GM12878 (cell line): ENCODE measurements around the gene HOGA1. TPM values are rescaled to one million over a fixed set of nuclear protein-coding genes. Genes with fewer than 3 reads are reported as not detected.

Source experiments
- ATAC-seq: fragments of 200-7000 bp; cut with Tn5 transposase; 3 replicates; pipeline ENCODE4 v1.9.1; 2020; ENCODE audit warnings: mild to moderate bottlenecking, moderate library complexity
- BruUV-seq: library from RNA; stranded (reverse); fragments of 400-500 nt; replicated peaks from 2 replicates; lab custom pipeline; 2021; lab: Mats Ljungman, UMichigan
- CTCF ChIA-PET: fragments of 300-600 bp; sonication (Branson Sonifier 250); formaldehyde crosslinking; extraction: SDS; loops from one replicate; lab custom pipeline; 2021; ENCODE audit warnings: inconsistent platforms; lab: Yijun Ruan, JAX
- POLR2A ChIA-PET: fragments of 350-600 bp; formaldehyde crosslinking; extraction: SDS; loops from one replicate; lab custom pipeline; 2021; ENCODE audit warnings: inconsistent platforms; lab: Charles Lee
- RAD21 ChIA-PET: fragments of 300-600 bp; sonication (Branson Sonifier 250); formaldehyde crosslinking; loops from one replicate; lab custom pipeline; 2023; ENCODE audit warnings: antibody characterized with exemption; ENCODE audit not compliant: unreplicated experiment; lab: Charles Lee
- SMC1A ChIA-PET: fragments of 300-600 bp; sonication (Branson Sonifier 250); formaldehyde crosslinking; loops from one replicate; lab custom pipeline; 2023; ENCODE audit not compliant: unreplicated experiment, uncharacterized antibody; lab: Charles Lee
- DNase-seq: peaks from one replicate; pipeline ENCODE4 v3.0.0-alpha.2; 2011; ENCODE audit warnings: low read depth, low spot score
- FAIRE-seq: peaks from 3 replicates; lab custom pipeline; 2011; peaks lifted over from hg19 to GRCh38; lab: Jason Lieb, UNC
- H2AFZ ChIP-seq: 2 replicates; pipeline ENCODE4 v1.6.0; 2011; ENCODE audit warnings: low read depth, low read length, control low read depth; ENCODE audit not compliant: control insufficient read depth
- H3K27ac ChIP-seq: 2 replicates; pipeline ENCODE4 v1.5.1; 2011; ENCODE audit warnings: control low read depth; ENCODE audit not compliant: control insufficient read depth, insufficient read depth
- H3K27me3 ChIP-seq, 2 experiments: replicated peaks in 1 of 2; 2 replicates each; pipeline versions ENCODE4 v1.6.0 to v1.6.1; 2011; ENCODE audit warnings: low read length in 1 of 2; ENCODE audit not compliant: control insufficient read depth in 2 of 2, insufficient read depth in 2 of 2
- H3K36me3 ChIP-seq, 2 experiments: 2 replicates each; pipeline ENCODE4 v1.5.1; 2011; ENCODE audit warnings: low read length in 1 of 2; ENCODE audit not compliant: control insufficient read depth in 2 of 2, insufficient read depth in 2 of 2
- H3K4me1 ChIP-seq: 2 replicates; pipeline ENCODE4 v1.6.1; 2011; ENCODE audit warnings: mild to moderate bottlenecking, low read length, moderate library complexity, mixed read lengths; ENCODE audit not compliant: control insufficient read depth, insufficient read depth
- H3K4me2 ChIP-seq: 2 replicates; pipeline ENCODE4 v1.6.0; 2011; ENCODE audit warnings: control low read depth; ENCODE audit not compliant: control insufficient read depth, insufficient read depth
- H3K4me3 ChIP-seq: fragments of 200-600 bp; sonication (generic); 2 replicates; pipeline ENCODE4 v1.5.1; 2016
- H3K79me2 ChIP-seq: 2 replicates; pipeline ENCODE4 v1.6.0; 2011; ENCODE audit warnings: low read length; ENCODE audit not compliant: control insufficient read depth, insufficient read depth
- H3K9ac ChIP-seq: 2 replicates; pipeline ENCODE4 v1.8.0; 2011; ENCODE audit warnings: low read length, control low read depth, mixed read lengths; ENCODE audit not compliant: control insufficient read depth, insufficient read depth
- H3K9me3 ChIP-seq: replicated peaks from 3 replicates; pipeline ENCODE4 v1.5.1; 2011; ENCODE audit warnings: mild to moderate bottlenecking, low read length; ENCODE audit not compliant: control insufficient read depth, insufficient read depth
- H4K20me1 ChIP-seq: 2 replicates; pipeline ENCODE4 v1.6.0; 2011; ENCODE audit not compliant: control insufficient read depth, insufficient read depth
- CEBPB ChIP-seq, 2 experiments: fragments of 150-350 bp in 1 of 2; IDR thresholded peaks; 2 replicates each; pipeline ENCODE4 v1.6.1; 2012 to 2014; ENCODE audit warnings: low read depth in 2 of 2, low read length in 2 of 2, borderline replicate concordance in 1 of 2, inconsistent platforms in 1 of 2
- IKZF1 ChIP-seq: fragments of 450-650 bp; conservative IDR thresholded peaks from 2 replicates; pipeline ENCODE4 v1.6.1; 2017; ENCODE audit warnings: antibody characterized with exemption, mild to moderate bottlenecking
- IRF4 ChIP-seq: IDR thresholded peaks from 2 replicates; pipeline ENCODE4 v1.6.1; 2011; ENCODE audit warnings: low read depth, low read length
- JUND ChIP-seq: IDR thresholded peaks from 2 replicates; pipeline ENCODE4 v1.6.1; 2012; ENCODE audit warnings: low read depth, mild to moderate bottlenecking, low read length, improper control_type of control experiment, moderate library complexity
- PML ChIP-seq: IDR thresholded peaks from 2 replicates; pipeline ENCODE4 v1.6.1; 2012; ENCODE audit warnings: low read length, inconsistent platforms
- RELA ChIP-seq: fragments of 450-650 bp; IDR thresholded peaks from 2 replicates; pipeline ENCODE4 v1.8.0; 2014; ENCODE audit warnings: borderline replicate concordance; ENCODE audit not compliant: partially characterized antibody
- SIX5 ChIP-seq: IDR thresholded peaks from 2 replicates; pipeline ENCODE4 v1.6.1; 2011; ENCODE audit warnings: mild to moderate bottlenecking, low read depth, low read length, moderate library complexity; ENCODE audit not compliant: severe bottlenecking
- SMAD1 ChIP-seq: fragments of 450-650 bp; IDR thresholded peaks from 2 replicates; pipeline ENCODE4 v1.6.1; 2018; ENCODE audit warnings: mild to moderate bottlenecking, low read depth; ENCODE audit not compliant: partially characterized antibody
- SMAD5 ChIP-seq: IDR thresholded peaks from 2 replicates; pipeline ENCODE4 v1.6.1; 2016; ENCODE audit warnings: antibody characterized with exemption, low read depth
- SUPT20H ChIP-seq: IDR thresholded peaks from 2 replicates; pipeline ENCODE4 v1.6.1; 2011; ENCODE audit warnings: low read depth, mild to moderate bottlenecking, low read length, moderate library complexity, borderline replicate concordance; ENCODE audit not compliant: control insufficient read depth
- TAF1 ChIP-seq: IDR thresholded peaks from 2 replicates; pipeline ENCODE4 v1.6.1; 2011; ENCODE audit warnings: mild to moderate bottlenecking, low read depth, low read length, borderline replicate concordance
- TARDBP ChIP-seq: IDR thresholded peaks from 2 replicates; pipeline ENCODE4 v1.6.1; 2016; ENCODE audit warnings: borderline replicate concordance
- TBL1XR1 ChIP-seq: IDR thresholded peaks from 2 replicates; pipeline ENCODE4 v1.6.1; 2012; ENCODE audit warnings: low read depth, low read length, improper control_type of control experiment
- TCF7 ChIP-seq: IDR thresholded peaks from 2 replicates; pipeline ENCODE4 v1.6.1; 2014; ENCODE audit warnings: antibody characterized with exemption, borderline replicate concordance
- WRNIP1 ChIP-seq: IDR thresholded peaks from 2 replicates; pipeline ENCODE4 v1.6.1; 2011; ENCODE audit warnings: low read depth, low read length, improper control_type of control experiment, borderline replicate concordance
- WGBS: methylation state at CpG from one replicate; pipeline ENCODE4 v1.1.6; 2016; ENCODE audit warnings: low lambda C conversion rate; ENCODE audit not compliant: insufficient replicate concordance, insufficient coverage; ENCODE audit errors: missing lambda C conversion rate; 5-methylcytosine and 5-hydroxymethylcytosine counted together
- in situ Hi-C: fragments of 300-500 bp; cut with MboI; formaldehyde crosslinking; loops from 9 replicates; pipeline ENCODE4 v1.14.3; 2018; ENCODE audit warnings: mixed read lengths
- intact Hi-C: fragments of 100-400 bp; cut with micrococcal nuclease; formaldehyde crosslinking; loops from one replicate; pipeline ENCODE4 v1.14.2; 2022; ENCODE audit not compliant: unreplicated experiment
- polyA plus RNA-seq, 11 experiments: library from polyadenylated mRNA; depleted of rRNA in 4 of 11; unstranded in 6 of 11; stranded (reverse) in 5 of 11; fragments of >200 nt; fragmentation: Nextera tagmentation in 4 of 11; fragmentation: Illumina TruSeq in 1 of 11; extraction: Ambion mirVana in 4 of 11; extraction: Trizol in 1 of 11; gene quantifications; 1 replicate in 1 of 11; 2 replicates in 10 of 11; pipeline versions ENCODE4 v1.2.1 to v1.2.3, GENCODE V29; 2011 to 2016; ENCODE audit warnings: inconsistent platforms in 2 of 11, missing spikeins in 2 of 11, low read depth in 1 of 11
- total RNA-seq, 4 experiments: library from RNA; depleted of rRNA in 3 of 4; stranded (reverse); fragments of >200 nt in 3 of 4; fragmentation: Illumina TruSeq in 1 of 4; extraction: Trizol in 1 of 4; gene quantifications; 2 replicates each; pipeline versions ENCODE4 v1.2.1 to v1.2.3, GENCODE V29; 2013 to 2021
- TF ChIP-seq, protein P1 (sequence below): fragments of 450-650 bp; formaldehyde crosslinking; IDR thresholded peaks from 2 replicates; pipeline ENCODE4 v1.4.0; 2022; ENCODE audit warnings: mild to moderate bottlenecking, moderate library complexity
- TF ChIP-seq, protein P2 (sequence below): fragments of 450-650 bp; IDR thresholded peaks from 2 replicates; pipeline ENCODE4 v1.6.1; 2017; ENCODE audit warnings: mild to moderate bottlenecking

The HOGA1 gene
- total and polyA plus RNA-seq, 10 of the 15 experiments (the other 5 are each of a cell fraction or from before 2014, with no cell fraction given): 0.01 to 0.19 (median 0.06) TPM; not detected in 6

DNA sequence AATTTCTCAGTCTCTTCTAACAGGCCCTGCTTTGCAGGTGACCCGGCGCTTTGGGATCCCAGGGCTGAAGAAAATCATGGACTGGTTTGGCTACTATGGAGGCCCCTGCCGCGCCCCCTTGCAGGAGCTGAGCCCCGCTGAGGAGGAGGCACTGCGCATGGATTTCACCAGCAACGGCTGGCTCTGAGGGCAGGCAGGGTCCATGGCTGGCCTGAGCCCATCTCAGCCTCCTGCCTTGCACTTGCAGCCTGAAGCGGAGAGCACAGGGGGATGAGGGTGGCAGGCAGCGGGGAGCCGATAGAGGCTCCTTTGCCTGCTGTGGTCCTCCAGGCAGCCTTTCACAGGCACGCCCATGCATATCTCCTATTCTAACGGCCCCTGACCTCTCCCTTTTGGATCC is 27.3 kb downstream of the HOGA1 start:
- ChIA-PET POLR2A (no interaction called here), RAD21 (no interaction called here), SMC1A (interaction anchor here (0.9 to 1.6 kb wide), 2 partner anchors 39 to 144 kb away, joined by 3 to 9 read pairs; partner anchors contain the start of gene ANKRD2), CTCF (interaction anchor here (0.9 to 1.5 kb wide), 5 partner anchors 24 to 205 kb away, joined by 3 to 4 read pairs (median 3); no protein-coding TSS in a partner anchor)
- in situ Hi-C loops: no loop called here
- FAIRE-seq (no peak), ATAC-seq (no peak), DNase-seq (no peak)
- Histone ChIP-seq H3K79me2 (no peaks in the 10 kb centered on the region), H4K20me1 (no peaks in the 10 kb centered on the region), H3K4me3 (no peak overlapping the region), H3K9me3 (no peaks in the 10 kb centered on the region), H3K4me1 (no peaks in the 10 kb centered on the region), H2AFZ (no peak overlapping the region), H3K9ac (no peak overlapping the region), H3K27ac (no peak overlapping the region), H3K4me2 (no peak overlapping the region), H3K36me3 (no peaks in the 10 kb centered on the region), H3K27me3 (no peaks in the 10 kb centered on the region)
- WGBS: 67% methylated on average over 12 of the region's 12 CpGs
- no TSS peak for BruUV-seq
- no peak for TF ChIP-seq SIX5
- TF ChIP-seq TBL1XR1: no peak
- no peak for TF ChIP-seq TAF1
- no peak for TF ChIP-seq IRF4
- no peak for TF ChIP-seq JUND
- TF ChIP-seq, protein P1, sequence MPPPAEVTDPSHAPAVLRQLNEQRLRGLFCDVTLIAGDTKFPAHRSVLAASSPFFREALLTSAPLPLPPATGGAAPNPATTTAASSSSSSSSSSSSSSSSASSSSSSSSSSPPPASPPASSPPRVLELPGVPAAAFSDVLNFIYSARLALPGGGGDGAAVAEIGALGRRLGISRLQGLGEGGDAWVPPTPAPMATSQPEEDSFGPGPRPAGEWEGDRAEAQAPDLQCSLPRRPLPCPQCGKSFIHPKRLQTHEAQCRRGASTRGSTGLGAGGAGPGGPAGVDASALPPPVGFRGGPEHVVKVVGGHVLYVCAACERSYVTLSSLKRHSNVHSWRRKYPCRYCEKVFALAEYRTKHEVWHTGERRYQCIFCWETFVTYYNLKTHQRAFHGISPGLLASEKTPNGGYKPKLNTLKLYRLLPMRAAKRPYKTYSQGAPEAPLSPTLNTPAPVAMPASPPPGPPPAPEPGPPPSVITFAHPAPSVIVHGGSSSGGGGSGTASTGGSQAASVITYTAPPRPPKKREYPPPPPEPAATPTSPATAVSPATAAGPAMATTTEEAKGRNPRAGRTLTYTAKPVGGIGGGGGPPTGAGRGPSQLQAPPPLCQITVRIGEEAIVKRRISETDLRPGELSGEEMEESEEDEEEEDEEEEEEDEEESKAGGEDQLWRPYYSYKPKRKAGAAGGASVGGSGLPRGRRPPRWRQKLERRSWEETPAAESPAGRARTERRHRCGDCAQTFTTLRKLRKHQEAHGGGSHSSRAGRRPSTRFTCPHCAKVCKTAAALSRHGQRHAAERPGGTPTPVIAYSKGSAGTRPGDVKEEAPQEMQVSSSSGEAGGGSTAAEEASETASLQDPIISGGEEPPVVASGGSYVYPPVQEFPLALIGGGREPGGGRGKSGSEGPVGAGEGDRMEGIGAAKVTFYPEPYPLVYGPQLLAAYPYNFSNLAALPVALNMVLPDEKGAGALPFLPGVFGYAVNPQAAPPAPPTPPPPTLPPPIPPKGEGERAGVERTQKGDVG (CRISPR knock-in tag): no peak
- no peak for TF ChIP-seq TARDBP
- TF ChIP-seq SMAD1: no peak
- TF ChIP-seq IKZF1: no peak
- TF ChIP-seq SUPT20H: no peak
- no peak for TF ChIP-seq CEBPB (IDR thresholded peaks at IDR 0.05; ENCODE audit: borderline replicate concordance in 1 of 2, low read depth in 2 of 2, low read length in 2 of 2)
- no peak for TF ChIP-seq SMAD5
- TF ChIP-seq RELA: no peak
- no peak for TF ChIP-seq WRNIP1
- no peak for TF ChIP-seq TCF7
- TF ChIP-seq PML: no peak
- TF ChIP-seq, protein P2, sequence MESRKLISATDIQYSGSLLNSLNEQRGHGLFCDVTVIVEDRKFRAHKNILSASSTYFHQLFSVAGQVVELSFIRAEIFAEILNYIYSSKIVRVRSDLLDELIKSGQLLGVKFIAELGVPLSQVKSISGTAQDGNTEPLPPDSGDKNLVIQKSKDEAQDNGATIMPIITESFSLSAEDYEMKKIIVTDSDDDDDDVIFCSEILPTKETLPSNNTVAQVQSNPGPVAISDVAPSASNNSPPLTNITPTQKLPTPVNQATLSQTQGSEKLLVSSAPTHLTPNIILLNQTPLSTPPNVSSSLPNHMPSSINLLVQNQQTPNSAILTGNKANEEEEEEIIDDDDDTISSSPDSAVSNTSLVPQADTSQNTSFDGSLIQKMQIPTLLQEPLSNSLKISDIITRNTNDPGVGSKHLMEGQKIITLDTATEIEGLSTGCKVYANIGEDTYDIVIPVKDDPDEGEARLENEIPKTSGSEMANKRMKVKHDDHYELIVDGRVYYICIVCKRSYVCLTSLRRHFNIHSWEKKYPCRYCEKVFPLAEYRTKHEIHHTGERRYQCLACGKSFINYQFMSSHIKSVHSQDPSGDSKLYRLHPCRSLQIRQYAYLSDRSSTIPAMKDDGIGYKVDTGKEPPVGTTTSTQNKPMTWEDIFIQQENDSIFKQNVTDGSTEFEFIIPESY: no peak
- intact Hi-C loops: loop anchor here (5.0 kb wide), 1 partner anchor 149 kb away; no protein-coding TSS in a partner anchor
